Cerebellar cortex (tissue), 1 donor: ENCODE data around the gene PNMA8B.
"Not testable (repeated sequence)": the region's sequence is repeated elsewhere in the genome, so short reads cannot be mapped to it uniquely, and the experiment has no call there.

ENCODE experiments used
- DNase-seq: peaks from one replicate; pipeline ENCODE4 v3.0.0-alpha.2; 2015; ENCODE audit warnings: low spot score

PNMA8B gene, protein sequence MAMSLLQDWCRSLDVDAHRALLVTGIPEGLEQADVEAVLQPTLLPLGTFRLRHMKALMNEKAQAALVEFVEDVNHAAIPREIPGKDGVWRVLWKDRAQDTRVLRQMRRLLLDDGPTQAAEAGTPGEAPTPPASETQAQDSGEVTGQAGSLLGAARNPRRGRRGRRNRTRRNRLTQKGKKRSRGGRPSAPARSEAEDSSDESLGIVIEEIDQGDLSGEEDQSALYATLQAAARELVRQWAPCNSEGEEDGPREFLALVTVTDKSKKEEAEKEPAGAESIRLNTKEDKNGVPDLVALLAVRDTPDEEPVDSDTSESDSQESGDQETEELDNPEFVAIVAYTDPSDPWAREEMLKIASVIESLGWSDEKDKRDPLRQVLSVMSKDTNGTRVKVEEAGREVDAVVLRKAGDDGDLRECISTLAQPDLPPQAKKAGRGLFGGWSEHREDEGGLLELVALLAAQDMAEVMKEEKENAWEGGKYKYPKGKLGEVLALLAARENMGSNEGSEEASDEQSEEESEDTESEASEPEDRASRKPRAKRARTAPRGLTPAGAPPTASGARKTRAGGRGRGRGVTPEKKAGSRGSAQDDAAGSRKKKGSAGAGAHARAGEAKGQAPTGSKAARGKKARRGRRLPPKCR

DNA sequence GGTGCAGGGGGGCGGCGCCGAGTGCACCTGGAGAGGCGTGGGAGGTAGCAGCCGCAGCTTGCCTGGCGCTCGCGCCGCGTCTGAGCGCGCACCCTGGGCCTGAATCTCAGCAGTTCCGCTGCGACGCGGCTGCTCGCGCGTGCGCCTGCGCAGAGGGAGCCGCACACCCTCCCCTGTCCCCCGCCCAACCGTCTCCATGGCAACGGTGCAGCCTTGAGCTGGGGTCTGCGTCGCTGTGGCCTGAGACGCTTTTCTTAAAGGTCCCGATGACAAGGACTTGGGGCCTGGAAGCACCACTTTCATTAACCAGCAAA lies at the start of gene PNMA8B:
Gene PNMA8B (minus strand): TSS at position 82 of the 314 bp plus-strand sequence. CDS start 402 bp downstream, outside the sequence.
- DNase-seq = peak; percentile 88

DNA sequence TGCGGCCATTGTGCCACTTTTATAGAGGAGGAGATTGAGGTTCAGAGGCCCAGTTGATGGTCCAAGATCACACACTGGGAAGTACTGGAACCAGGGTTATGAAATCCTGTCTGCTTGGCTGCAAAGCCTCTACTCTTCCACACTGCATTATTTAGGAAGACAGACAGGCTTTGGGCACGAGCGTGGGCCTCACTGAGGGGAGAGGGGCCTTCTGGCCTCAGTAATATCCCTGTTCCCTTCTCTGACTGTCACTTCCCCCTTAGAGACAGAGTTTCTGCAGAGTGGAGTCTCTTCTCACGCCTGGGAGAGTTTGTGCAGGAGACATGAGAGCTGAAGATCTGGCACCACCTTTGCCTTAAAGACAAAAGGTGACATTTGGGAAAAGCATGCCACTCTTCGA lies 49.0 kb upstream of the PNMA8B start:
- no peak for DNase-seq

DNA sequence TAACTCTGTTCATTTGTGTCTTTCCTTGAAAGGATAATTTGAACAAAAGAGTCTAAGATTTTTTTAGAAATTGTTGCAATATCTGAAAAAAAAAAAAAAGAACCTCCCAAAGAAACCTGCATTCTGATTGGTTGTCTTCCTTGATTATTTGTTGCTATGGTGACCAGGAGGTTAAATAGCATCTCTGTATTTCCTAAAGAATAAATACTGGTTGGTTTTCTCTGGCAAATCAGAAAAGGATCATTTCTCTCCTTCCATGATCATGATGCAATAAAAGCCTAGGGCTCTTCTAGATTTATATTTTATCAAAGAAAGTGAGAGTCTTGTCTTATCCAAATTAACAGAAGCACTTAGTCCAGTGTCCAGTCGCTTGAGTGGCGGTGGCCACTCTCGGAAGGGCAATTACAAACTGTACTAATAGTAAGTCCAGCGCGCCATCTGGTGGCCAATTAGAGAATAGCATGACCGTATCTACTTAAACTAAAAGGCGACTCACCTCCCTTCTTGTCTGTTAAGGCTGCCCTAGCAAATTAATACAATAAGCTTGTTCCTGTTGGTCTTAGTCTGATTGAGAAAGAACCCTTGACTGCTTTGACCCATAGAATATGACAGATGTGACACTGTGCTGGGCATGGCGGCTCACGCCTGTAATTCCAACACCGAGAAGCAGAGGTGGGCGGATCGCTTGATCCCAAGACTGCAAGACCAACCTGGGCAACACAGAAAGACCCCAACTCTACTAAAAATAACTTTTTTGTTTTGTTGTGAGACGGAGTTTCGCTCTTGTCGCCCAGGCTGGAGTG lies 47.0 kb upstream of the PNMA8B start:
- peak; percentile 94 for DNase-seq

DNA sequence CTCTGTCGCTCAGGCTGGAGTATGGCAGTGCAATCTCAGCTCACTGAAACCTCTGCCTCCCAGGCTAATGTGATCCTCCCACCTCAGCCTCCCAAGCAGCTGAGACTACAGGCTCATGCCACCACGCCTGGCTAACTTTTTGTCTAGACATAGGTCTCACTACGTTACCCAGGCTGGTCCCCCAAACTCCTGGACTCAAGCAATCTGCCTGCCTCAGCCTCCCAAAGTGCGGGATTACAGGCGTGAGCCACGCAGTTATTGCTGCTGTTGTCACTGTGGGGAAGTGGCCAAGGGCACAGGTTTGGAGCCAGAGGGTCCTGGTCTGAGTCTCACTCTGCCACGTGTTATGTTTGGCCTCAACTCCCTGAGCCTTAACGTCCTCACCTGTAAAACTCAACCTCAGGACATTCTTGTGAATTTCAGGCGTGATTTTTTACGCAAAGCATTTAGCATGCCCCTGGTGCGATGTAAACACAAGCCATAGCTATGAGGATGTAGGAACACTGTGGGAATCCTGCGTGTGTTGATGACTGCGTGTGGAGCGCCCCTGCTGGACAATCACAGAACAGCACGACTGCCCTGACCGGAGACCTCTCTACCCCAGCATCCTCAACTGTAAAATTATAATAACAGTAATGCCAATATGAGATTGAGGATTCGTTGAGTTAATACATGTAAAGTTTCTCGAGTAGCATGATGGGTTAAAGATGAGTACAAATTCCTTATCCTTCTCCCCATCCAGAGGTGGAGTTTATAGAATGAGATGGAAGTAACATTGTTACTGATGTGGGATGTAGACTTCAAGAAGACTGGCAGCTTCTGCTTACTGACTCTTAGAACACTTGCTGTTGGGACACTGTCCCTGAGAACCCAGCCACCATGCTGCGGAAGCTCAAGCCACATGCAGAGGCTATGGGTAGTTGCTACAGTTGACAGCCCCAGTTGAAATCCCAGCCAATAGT lies 41.8 kb upstream of the PNMA8B start:
- DNase-seq = peak; percentile 40

DNA sequence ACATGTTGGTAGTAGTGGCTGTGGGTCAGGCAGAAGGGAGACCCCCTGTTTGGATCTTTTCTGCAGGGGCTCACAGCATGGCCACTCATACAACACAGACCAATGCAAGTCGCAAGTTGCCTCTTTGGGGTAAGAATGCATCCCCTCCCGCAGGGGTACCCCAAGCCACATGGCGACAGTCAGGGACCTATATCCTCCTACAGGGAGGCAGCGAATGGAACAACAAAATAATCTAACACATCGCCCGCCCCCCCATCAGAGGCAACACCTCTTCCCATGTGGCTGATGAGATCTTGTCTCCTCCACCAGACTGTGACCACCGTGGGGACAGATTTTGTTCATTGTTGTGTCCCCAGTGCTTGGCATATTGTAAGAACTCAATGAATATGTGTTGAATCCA lies 40.7 kb upstream of the PNMA8B start:
- no peak for DNase-seq

DNA sequence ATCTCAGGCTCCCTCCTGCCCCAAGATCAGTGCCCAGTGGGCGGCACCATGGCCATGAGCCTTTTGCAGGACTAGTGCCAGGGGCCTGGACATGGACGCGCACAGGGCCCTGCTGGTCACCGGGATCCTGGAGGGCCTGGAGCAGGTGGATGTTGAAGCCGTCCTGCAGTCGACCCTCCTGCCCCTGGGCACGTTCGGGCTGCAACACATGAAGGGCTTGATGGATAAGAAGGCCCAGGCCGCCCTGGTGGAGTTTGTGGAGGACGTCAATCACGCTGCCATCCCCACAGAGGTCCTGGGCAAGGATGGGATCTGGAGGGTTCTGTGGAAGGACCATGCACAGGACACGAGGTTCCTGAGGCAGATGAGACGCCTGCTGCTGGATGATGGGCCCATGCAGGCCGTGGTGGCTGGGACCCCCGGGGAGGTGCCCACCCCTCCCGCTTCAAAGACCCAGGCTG lies 38.0 kb upstream of the PNMA8B start:
- DNase-seq = no peak

DNA sequence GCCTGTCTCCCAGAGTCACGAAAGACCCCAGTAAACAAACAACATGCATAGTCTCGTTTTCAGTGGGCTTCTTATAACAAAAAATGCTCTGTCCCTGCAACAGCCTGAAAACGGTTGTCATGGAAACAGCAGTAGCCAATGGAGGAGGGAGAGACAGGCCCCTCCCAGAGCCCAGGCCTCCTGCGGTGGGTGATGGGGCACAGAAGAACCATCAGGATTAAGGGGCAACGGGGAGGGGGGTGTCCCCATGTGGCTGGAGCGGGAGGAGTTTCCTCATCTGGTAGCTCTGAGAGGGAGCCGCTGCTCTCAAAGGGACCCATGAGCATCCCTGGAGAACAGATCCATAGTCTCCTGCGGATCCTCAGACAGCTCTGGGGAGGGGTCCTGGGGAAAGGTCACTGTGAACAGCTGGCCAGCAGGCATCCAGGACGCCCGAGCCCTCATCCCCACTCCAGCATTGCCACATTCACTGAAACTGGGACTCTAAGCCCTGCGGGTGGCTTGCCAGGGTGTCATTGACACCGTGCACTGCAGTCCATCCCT lies 37.5 kb upstream of the PNMA8B start:
- DNase-seq = no peak

DNA sequence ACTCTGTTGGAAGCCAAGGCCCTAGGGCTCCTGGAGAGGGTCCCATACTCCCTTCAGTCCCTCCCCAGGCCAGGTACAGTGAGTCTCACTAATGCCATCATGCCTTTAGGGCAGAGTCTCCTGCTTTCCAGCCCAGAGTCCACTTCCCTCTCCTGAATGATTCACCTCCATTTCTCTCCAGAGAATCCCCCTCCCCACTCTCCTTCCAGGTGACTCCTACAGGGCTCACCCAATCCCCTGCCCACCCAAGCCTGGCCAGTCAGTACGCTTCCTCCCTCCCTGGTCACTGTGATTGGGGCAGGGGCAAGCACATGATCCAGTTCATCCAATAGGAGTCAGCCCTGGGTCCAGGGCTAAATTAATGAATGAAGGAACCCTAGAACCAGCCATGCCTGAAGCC lies 35.0 kb upstream of the PNMA8B start:
- DNase-seq = no peak

DNA sequence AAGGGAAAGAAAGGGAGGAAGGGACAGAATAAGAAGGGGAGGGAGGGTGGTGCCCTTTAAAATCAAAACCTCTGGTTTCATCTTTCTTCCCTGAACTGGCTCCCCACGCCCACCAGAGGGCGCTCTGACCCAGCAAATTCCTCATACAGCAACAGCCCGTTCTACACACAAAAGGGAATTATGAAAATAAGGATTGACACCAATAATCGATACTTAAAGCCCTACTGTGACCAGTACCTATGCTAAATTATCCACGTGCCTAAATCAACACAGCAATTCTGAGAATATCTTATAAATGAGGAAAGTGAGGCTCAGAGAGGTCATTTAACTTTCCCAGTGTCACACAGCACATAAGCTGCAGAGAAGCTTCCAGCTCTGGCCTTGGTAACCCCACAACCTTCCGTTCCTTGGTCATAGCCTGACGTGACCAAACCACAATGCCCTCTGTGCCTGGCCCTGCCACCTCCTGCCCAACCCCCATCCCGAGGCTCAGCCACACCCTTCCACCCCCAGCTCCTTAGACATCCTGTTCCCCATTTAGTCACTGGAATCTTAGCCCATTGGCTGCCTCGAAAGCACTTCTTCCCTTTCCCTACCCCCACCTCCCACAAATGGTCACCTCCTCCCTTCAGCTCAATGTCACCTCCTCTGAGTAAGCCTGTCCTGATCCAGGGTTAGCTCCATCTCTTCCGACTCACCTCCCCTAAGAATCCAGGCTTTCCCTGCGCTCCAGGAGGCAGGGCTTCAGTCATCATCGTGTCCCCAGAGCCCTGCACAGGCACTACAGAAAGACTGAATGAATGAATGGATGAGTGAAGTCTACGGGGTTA lies 34.2 kb upstream of the PNMA8B start:
- DNase-seq = peak; percentile 66

DNA sequence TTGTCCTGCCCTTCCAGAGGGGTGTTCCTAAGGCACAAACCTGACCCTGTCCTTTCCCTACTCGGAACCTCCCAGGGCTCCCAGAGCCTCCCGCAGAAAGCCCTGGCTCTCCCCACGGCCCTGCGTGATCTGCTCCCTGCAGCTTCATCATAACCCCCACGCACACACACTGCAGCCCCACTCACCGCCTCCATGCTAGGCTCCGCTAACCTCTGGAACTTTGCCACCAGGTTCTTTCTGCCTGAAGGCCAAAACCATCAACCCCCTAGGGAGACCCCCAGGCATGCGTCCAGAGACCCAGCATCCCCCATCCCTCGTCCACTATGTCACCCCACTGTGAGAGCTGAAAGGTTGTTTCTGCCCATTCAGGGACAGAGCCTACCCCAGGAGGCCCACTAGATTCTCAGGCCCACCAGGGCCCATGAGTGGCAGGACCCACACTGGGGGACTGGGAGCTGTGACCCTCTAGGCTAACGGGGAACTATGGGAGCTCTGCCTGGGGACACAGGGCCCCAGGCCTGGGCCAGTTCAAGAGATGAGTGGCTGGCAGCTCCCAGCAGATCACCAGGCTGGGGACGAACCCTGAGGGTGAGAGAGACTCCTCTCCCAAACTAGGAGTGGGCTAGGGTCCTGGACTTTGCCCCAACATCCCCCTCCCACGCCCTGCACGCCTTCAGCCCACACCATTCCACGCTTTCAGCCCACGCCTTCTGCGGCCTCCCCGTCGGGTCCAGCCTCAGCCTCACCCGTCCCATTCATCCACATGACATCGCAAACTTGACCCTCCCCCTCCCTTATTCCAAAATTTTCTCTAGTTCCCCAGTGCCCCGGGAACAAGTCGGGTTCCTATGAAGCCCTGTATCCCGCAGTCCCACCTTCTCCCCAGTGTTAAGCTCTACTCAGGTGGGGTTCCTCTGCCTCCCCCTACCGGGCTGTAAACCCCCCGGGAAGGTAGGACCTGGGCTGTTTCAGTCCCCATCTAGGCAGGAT lies 33.2 kb upstream of the PNMA8B start:
- DNase-seq = no peak

DNA sequence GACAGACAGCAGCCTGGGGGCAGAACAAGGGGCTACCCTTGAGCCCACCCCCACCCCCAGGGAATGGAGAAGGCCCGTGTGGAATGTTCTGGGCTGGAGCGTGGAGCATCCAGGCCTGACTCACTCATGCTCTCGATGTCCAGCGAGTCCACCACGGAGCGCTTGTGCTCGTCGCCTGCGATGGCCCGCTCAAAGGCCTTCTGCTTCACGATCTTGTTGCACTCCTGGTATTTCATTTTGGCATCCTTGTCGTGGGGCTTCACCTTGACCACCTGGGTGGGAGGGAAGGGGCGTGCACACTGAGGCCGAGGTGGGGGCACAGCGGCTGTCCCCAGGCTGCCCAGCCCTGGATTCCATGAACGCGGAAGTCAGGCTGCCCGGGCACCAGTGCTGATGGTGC lies 31.1 kb upstream of the PNMA8B start:
- DNase-seq = not testable (repeated sequence)

DNA sequence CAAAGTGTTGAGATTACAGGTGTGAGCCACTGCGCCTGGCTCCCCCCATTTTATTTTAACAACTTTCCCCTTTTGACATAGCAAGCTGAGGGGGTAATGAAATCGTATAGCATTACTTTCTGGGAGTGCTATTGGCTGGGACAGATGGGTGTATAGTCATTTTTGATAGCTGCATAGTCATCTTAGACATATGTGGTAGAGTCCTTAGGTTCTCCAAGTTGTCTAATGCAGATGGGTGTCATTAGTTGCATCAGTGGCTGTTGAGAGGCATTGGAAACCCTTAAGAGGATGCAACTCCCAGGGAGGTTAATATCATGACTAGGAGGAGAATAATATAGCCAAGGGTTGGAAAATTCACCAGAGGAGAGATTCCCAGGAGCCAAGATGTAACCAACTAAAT lies 28.6 kb upstream of the PNMA8B start:
- no peak for DNase-seq

DNA sequence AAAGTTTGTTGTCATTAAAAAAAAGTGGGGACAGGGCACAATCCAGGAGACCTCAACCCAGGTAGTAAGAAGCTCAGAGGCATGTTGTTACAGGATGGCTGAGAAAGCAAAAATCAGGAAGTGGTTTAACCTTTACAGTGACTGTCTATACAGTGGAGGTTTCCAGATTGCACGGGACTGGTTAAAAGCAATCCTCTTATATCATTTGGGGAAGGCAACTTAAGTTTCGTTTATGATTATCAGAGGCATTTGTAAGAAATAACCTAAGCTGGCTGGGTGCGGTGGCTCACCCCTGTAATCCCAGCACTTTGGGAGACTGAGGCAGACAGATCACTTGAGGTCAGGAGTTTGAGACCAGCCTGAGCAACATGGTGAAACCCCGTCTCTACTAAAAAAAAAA lies 27.3 kb upstream of the PNMA8B start:
- DNase-seq = not testable (repeated sequence)

DNA sequence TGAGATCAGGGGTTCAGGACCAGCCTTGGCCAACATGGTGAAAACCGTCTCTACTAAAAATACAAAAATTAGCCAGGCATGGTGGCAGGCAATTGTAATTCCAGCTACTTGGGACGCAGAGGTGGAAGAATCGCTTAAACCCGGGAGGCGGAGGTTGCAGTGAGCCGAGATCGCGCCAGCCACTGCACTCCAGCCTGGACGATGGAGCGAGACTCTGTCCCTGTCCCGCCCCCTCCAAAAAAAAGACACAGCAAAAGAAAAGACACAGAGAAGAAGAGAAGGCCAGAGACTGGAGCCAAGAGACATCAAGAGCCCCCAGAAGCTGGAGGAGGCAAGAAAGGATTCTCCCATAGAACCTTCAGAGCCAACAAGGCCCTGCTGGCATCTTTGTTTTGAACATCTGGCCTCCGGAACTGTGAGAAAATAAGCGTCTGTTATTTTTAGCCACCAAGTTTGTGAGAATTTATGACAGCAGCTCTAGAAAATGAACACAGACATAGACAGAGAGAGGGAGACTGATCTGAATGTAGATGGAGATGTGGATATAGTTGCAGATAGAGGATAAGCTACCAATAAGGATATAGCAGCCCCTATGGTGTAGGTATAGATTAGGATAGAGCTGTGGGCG lies 25.7 kb upstream of the PNMA8B start:
- no peak for DNase-seq

DNA sequence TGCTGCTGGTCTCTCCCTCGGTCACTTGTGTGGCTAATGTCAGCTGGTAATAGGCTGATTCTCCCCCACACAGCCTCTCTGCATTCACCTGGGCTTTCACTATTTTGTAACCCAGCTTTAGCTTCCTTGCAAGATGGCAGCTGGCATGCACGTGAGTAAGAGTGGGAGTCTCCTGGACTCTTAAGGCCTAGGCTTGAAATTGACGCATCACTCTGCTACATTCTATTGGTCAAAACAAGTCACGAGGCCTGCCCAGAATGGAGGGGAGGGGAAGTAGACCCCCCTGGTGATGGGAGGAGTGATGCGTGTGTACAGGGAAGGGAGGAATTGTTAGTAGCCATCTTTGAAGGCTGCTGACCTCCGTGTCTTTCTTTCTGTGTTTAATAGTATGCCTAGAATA lies 24.9 kb upstream of the PNMA8B start:
- DNase-seq = no peak

DNA sequence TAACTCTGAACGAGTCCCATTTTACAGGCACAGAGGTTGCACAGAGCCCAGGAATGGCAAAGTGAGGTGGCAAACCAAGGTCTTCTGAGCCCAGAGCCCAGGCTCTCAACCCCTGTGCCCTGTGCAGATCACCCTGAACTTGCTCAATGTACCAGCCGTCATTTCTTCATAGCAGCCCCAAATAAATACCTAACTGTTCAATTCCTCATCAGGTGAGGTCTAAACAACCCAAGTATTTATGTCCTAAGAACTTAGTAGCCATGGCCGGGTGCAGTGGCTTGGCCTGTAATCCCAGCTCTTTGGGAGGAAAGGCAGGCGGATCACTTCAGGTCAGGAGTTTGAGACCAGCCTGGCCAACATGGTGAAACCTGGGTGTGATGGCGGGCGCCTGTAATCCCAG lies 21.8 kb upstream of the PNMA8B start:
- no peak for DNase-seq

DNA sequence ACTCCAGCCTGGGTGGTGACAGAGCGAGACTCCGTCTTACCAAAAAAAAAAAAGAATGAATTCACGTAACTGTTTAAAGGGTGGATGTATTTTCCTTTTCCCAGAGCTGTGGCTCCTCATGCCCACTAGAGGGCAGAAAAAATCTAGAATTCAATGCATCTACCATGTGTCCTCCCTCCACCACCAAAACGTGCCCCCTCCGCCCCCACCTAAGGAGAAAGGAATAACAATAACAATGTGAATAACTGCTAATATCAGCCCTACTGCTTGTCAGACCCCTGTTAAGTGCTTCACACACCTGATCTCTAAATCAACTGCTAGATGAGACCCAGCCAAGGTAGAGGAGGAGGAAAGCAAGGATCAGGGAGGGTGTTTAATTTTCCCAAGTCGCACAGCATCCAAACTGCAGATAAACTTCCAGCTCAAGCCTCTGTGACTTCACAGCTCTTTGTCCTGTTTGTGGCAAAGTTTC lies 20.2 kb upstream of the PNMA8B start:
- DNase-seq = peak; percentile 30

DNA sequence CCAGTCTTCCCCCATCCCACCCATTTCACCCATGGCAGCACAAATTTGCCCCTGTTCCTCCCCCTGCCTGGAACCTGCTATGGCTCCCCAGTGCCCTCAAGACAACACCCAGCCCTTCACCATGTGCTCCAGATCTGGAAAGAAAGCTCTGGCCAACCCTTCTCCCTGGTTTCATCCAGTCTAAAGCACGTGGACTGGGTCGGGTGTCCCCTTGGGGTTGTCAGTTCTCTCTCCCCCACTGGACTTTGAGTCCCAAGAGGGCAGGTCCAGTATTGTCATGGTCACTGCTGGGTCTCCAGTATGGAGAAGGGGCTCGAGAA lies 19.6 kb upstream of the PNMA8B start:
- no peak for DNase-seq
